GM12873 (cell line): ENCODE measurements around the gene ACTR10.

Experiments
- CTCF ChIP-seq: IDR thresholded peaks from 2 replicates; pipeline ENCODE4 v1.5.1; 2012; ENCODE audit warnings: low read depth, mild to moderate bottlenecking, moderate library complexity, low read length, control low read depth; ENCODE audit not compliant: insufficient read depth; ENCODE audit errors: missing control alignments

The ACTR10 gene

GRCh38 chr14:58167057-58167456, 32.9 kb upstream of the ACTR10 start:
- no peak for TF ChIP-seq CTCF

- TF ChIP-seq CTCF, result no peak
Observed at GRCh38 chr14:58167891-58168290, 32.1 kb upstream of the ACTR10 start.

GRCh38 chr14:58171090-58171489, 28.9 kb upstream of the ACTR10 start:
- no peak for TF ChIP-seq CTCF

GRCh38 chr14:58177125-58177524, 22.8 kb upstream of the ACTR10 start:
- TF ChIP-seq CTCF, result no peak

GRCh38 chr14:58189176-58189575, 10.8 kb upstream of the ACTR10 start:
- TF ChIP-seq CTCF, result no peak

- no peak for TF ChIP-seq CTCF
Observed at GRCh38 chr14:58191763-58192601, 8.0 kb upstream of the ACTR10 start.

- no peak for TF ChIP-seq CTCF
Observed at GRCh38 chr14:58193542-58193941, 6.4 kb upstream of the ACTR10 start.
